Measurements from ENCODE around the gene FOXJ1. TPM values are rescaled to one million over a fixed set of nuclear protein-coding genes. Genes with fewer than 3 reads are reported as not detected.

The FOXJ1 gene
- total and polyA plus RNA-seq, 2 of the 13 experiments (the other 11 are each of a cell fraction or from before 2014, with no cell fraction given) = 0.98 to 1.6 TPM

DNA sequence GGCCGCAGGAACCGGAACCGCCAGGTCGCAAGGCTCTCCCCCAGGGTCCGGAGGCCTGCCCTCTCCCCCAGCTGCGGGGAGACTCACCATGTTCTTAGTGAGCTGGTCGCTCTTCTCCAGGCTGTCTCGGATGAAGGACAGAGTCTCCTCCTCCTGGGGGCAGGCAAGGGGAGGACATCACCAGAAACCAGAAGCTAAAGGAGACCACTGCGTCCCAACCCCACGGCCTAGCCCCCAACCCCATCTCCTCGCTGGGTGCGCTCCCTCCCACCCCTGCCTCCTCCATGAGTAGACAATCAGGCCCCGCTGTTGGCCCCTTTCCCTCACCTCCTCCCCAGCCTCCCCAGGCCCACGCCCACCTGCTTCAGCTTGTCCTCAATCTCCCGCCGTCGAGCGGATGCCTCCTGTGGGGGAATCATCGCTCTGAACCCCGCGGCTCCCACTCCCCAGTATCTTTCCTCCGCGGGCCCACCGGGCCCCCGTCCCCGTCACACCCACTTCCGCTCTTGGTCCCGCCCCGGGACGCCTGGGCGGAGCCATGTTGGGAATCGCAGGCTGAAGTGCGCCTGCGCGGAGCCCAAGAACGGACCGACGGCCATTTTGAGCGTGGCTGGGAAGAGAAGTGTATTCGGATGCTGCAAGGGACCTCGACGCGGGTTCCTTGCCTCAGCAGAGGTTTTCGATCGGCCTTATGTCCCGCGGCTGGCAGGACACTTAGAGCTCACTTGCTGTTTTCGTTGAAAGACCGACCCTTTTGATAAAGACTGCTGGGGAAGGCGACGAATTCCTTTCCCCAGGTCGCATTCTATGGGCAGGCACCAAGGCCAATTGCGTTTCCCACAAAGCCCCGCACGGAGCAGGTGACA lies 37.5 kb downstream of the FOXJ1 start, which contains the start of gene EXOC7 (continued):
- peak; percentile 37; the same call in 1 of the 2 replicates for TF ChIP-seq NR2F2 (IDR thresholded peaks at IDR 0.05; ENCODE audit: borderline replicate concordance, low read depth)
- TF ChIP-seq ZFP1 (CRISPR knock-in tag; IDR thresholded peaks at IDR 0.05) = no peak
- no peak for TF ChIP-seq ZNF30 (CRISPR knock-in tag; IDR thresholded peaks at IDR 0.05)
- TF ChIP-seq ZBTB7B (CRISPR knock-in tag; IDR thresholded peaks at IDR 0.05) = no peak; the same call in 1 of the 2 replicates
- peak; percentile 16; the same call in 1 of the 2 replicates for TF ChIP-seq ZNF773 (CRISPR knock-in tag; IDR thresholded peaks at IDR 0.05; ENCODE audit: borderline replicate concordance)
- TF ChIP-seq ZC3H4 (CRISPR knock-in tag; IDR thresholded peaks at IDR 0.05; ENCODE audit: borderline replicate concordance) = no peak
- peak; percentile 65; the same call in 1 of the 2 replicates for TF ChIP-seq HNRNPL (IDR thresholded peaks at IDR 0.05; ENCODE audit: low read depth, low read length)
- TF ChIP-seq PITX1 (CRISPR knock-in tag; IDR thresholded peaks at IDR 0.05) = no peak; the same call in 1 of the 2 replicates
- TF ChIP-seq, protein P1, sequence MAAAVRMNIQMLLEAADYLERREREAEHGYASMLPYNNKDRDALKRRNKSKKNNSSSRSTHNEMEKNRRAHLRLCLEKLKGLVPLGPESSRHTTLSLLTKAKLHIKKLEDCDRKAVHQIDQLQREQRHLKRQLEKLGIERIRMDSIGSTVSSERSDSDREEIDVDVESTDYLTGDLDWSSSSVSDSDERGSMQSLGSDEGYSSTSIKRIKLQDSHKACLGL (CRISPR knock-in tag; IDR thresholded peaks at IDR 0.05) = peak; percentile 43; the same call in 1 of the 2 replicates
- TF ChIP-seq THAP11 (CRISPR knock-in tag; IDR thresholded peaks at IDR 0.05) = peak; percentile 87
- TF ChIP-seq, protein P2, sequence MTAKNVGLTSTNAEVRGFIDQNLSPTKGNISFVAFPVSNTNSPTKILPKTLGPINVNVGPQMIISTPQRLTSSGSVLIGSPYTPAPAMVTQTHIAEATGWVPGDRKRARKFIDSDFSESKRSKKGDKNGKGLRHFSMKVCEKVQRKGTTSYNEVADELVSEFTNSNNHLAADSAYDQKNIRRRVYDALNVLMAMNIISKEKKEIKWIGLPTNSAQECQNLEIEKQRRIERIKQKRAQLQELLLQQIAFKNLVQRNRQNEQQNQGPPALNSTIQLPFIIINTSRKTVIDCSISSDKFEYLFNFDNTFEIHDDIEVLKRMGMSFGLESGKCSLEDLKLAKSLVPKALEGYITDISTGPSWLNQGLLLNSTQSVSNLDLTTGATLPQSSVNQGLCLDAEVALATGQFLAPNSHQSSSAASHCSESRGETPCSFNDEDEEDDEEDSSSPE (CRISPR knock-in tag; IDR thresholded peaks at IDR 0.05) = peak; percentile 45; the same call in 1 of the 2 replicates
- TF ChIP-seq, protein P3, sequence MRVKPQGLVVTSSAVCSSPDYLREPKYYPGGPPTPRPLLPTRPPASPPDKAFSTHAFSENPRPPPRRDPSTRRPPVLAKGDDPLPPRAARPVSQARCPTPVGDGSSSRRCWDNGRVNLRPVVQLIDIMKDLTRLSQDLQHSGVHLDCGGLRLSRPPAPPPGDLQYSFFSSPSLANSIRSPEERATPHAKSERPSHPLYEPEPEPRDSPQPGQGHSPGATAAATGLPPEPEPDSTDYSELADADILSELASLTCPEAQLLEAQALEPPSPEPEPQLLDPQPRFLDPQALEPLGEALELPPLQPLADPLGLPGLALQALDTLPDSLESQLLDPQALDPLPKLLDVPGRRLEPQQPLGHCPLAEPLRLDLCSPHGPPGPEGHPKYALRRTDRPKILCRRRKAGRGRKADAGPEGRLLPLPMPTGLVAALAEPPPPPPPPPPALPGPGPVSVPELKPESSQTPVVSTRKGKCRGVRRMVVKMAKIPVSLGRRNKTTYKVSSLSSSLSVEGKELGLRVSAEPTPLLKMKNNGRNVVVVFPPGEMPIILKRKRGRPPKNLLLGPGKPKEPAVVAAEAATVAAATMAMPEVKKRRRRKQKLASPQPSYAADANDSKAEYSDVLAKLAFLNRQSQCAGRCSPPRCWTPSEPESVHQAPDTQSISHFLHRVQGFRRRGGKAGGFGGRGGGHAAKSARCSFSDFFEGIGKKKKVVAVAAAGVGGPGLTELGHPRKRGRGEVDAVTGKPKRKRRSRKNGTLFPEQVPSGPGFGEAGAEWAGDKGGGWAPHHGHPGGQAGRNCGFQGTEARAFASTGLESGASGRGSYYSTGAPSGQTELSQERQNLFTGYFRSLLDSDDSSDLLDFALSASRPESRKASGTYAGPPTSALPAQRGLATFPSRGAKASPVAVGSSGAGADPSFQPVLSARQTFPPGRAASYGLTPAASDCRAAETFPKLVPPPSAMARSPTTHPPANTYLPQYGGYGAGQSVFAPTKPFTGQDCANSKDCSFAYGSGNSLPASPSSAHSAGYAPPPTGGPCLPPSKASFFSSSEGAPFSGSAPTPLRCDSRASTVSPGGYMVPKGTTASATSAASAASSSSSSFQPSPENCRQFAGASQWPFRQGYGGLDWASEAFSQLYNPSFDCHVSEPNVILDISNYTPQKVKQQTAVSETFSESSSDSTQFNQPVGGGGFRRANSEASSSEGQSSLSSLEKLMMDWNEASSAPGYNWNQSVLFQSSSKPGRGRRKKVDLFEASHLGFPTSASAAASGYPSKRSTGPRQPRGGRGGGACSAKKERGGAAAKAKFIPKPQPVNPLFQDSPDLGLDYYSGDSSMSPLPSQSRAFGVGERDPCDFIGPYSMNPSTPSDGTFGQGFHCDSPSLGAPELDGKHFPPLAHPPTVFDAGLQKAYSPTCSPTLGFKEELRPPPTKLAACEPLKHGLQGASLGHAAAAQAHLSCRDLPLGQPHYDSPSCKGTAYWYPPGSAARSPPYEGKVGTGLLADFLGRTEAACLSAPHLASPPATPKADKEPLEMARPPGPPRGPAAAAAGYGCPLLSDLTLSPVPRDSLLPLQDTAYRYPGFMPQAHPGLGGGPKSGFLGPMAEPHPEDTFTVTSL (CRISPR knock-in tag; IDR thresholded peaks at IDR 0.05; ENCODE audit: borderline replicate concordance) = peak; percentile 68; the same call in 1 of the 2 replicates
- TF ChIP-seq, protein P4, sequence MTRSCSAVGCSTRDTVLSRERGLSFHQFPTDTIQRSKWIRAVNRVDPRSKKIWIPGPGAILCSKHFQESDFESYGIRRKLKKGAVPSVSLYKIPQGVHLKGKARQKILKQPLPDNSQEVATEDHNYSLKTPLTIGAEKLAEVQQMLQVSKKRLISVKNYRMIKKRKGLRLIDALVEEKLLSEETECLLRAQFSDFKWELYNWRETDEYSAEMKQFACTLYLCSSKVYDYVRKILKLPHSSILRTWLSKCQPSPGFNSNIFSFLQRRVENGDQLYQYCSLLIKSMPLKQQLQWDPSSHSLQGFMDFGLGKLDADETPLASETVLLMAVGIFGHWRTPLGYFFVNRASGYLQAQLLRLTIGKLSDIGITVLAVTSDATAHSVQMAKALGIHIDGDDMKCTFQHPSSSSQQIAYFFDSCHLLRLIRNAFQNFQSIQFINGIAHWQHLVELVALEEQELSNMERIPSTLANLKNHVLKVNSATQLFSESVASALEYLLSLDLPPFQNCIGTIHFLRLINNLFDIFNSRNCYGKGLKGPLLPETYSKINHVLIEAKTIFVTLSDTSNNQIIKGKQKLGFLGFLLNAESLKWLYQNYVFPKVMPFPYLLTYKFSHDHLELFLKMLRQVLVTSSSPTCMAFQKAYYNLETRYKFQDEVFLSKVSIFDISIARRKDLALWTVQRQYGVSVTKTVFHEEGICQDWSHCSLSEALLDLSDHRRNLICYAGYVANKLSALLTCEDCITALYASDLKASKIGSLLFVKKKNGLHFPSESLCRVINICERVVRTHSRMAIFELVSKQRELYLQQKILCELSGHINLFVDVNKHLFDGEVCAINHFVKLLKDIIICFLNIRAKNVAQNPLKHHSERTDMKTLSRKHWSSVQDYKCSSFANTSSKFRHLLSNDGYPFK (CRISPR knock-in tag; IDR thresholded peaks at IDR 0.05; ENCODE audit: borderline replicate concordance) = peak; percentile 97
- no peak for TF ChIP-seq RORA (CRISPR knock-in tag; IDR thresholded peaks at IDR 0.05)
- TF ChIP-seq REPIN1 (CRISPR knock-in tag; IDR thresholded peaks at IDR 0.05; ENCODE audit: borderline replicate concordance, low read depth) = peak; percentile 64; the same call in 1 of the 2 replicates
- TF ChIP-seq HES4 (CRISPR knock-in tag; IDR thresholded peaks at IDR 0.05; ENCODE audit: borderline replicate concordance) = peak; percentile 34; the same call in 1 of the 2 replicates
- TF ChIP-seq ZNF253 (CRISPR knock-in tag; IDR thresholded peaks at IDR 0.05; ENCODE audit: borderline replicate concordance) = peak; percentile 47; the same call in 1 of the 2 replicates
